GM21528 (cell line): ENCODE measurements around the gene TRAPPC12.
"Not testable (repeated sequence)": the region's sequence is repeated elsewhere in the genome, so short reads cannot be mapped to it uniquely, and the experiment has no call there.

ENCODE experiments used
- ATAC-seq: cut with Tn5 transposase; IDR thresholded peaks from one replicate; pipeline ENCODE4 v1.9.1; 2021; ENCODE audit warnings: mild to moderate bottlenecking, moderate library complexity; ENCODE audit not compliant: unreplicated experiment, low FRiP score

The TRAPPC12 gene

GRCh38 chr2:3368261-3368722, 11.2 kb upstream of the TRAPPC12 start:
- no peak for ATAC-seq

GRCh38 chr2:3369340-3370181, 9.9 kb upstream of the TRAPPC12 start:
- not testable (repeated sequence) for ATAC-seq

GRCh38 chr2:3376821-3377220, 2.7 kb upstream of the TRAPPC12 start:
- ATAC-seq, result no peak

DNA sequence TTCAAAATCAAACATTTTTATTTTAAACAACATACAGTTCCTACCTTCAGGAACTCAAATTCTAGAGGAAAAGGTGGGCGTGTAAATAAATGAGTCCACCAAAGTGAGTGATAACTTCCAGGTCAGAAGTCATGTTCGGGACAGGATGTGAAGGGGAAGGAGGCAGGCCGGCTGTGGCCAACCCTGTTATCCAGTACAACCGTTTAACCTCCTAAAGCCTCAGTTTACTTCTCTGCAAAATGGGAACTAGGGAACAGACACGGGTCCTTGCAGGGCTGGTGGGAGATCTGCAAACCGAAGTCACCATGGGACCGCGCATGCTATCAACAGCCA, 2.2 kb upstream of the TRAPPC12 start:
- ATAC-seq, result peak; percentile 29

DNA sequence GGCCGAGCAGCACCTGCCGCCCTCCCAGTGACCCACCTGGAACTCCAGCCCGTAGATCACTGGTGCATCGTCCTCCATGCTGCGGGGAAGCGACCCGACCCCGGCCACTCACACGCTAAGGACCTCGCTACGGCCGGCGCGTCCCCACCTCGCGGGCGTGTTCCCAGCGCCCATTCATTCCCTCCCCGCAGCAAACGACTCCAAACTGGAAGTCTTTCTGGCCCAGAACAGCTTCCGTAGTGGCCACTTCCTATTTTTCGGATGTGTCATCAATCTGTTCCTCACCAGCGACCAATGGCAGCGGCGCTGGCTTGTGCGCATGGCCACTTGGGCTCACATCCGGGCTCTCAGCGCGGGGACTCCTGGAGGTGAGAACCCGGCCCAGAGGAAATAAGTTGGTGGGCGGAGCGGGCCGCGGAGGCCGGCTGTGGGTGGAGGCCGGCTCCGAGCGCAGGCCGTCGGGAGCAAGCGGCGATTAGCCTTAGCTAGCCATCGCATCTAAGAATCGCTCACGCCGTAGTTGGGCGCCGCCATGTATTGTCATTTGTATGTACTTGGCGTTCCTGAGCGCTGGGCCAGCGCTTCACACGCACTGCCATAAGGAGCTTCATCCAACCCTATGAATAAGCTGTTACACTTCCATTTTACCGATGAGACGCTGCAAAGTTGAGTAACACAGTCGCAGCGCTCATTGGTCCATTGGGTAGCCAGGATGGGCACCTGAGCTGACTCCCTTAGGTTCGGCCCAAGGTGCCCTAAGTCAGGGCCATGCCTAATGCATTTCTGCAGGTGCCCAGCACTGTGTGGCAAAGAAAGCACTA, 1.7 kb upstream of the TRAPPC12 start, which contains the start of gene EIPR1:
Gene EIPR1 (minus strand): TSS at position 207 of the 821 bp plus-strand sequence. CDS start 129 bp downstream, at position 78.
- peak; percentile 84 for ATAC-seq

- no peak for ATAC-seq
These were observed 201 bp upstream of the TRAPPC12 start for GRCh38 chr2:3379339-3379646.

DNA sequence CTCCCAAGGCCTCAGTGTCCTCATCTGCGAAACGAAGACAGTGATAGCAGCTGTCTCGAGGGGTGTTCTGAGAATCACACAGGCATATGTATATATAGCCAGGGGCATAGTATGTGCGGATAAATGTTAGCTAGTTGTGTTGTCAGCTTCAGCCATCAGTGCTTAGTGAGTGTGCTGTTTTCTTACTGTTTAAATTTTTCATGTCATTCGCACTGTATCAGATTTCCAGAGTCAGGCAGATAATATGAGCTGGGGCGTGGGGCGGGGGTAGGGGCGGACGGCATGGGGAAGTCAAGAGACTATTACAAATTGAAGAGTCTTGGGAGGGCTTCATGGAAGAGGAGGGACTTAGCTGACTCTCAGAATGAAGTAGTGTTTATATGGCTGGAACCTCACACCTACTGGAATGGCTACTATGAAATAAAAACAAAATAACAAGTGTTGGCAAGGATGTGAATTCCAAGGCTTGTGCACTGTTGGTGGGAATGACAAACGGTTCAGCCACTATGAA, 7.0 kb downstream of the TRAPPC12 start:
- ATAC-seq, result no peak

- no peak for ATAC-seq
These were observed 7.5 kb downstream of the TRAPPC12 start for GRCh38 chr2:3387011-3387410.

- no peak for ATAC-seq
These were observed 8.3 kb downstream of the TRAPPC12 start for GRCh38 chr2:3387644-3388411.

DNA sequence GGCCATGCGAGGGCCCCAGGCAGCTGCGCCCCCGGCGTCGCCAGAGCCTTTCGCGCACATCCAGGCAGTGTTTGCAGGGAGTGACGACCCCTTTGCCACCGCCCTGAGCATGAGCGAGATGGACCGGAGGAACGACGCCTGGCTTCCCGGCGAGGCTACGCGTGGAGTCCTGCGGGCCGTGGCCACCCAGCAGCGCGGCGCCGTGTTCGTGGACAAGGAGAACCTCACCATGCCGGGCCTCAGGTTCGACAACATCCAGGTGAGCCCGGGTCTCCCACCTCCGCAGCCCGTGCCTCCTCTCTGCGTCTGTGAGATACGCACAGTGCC, 8.9 kb downstream of the TRAPPC12 start:
- ATAC-seq, result no peak

DNA sequence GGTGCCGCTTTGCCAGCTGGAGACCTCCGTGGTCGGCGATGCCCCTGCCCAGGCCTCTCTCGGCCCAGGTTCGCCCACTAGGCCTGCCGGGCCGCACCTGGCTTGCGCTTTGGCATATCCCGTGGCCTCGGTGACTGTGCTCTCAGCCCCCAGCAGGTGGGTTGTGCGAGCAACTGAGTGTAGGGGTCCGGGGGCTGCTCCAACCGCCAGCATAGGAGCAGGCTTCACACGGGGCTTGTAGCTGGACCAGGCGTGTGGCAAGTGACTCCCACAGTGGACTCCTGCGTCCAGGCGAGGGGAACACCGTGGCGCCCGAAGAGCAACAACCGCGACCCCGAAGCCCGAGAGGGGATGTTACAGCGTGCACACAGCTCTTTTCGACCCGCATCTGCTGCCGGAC, 9.7 kb downstream of the TRAPPC12 start:
- no peak for ATAC-seq

DNA sequence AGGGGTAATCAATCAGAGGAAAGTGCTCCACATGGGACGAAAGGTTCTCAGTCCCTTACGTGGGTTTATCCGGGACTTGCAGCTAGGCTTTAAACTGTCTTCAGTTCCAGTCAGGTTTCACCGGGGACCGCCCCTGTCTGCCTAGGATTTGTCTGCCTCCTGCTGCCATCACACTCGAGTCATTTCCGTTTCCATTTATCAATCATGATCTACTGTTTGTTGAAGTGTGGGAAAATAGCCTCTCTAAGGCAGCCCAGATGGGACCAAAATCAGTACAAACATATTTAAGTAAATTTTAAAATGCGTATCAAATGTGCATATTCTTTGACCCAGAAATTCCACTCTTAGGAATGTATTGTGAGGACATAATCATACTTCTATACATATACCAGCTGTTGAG, 10.5 kb downstream of the TRAPPC12 start:
- no peak for ATAC-seq

DNA sequence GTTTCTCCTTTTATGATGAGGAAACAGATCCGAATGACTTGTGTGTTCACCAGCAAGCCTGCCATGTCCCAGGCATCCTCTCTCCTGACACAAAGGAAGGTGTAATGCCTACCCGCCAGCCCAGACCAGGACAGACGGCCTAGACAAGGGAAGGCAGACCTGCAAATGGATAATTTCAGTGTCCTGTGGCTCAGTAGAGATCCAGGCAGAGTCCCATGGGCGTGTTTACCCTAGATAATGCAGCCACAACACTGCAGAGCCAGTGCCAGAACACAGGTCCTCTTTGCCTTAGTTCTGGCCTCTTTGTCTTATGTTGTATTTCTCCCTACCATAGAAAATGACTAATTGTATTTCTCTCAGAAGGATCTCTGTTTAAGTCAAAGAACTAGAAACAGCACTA, 12.7 kb downstream of the TRAPPC12 start:
- ATAC-seq, result no peak

DNA sequence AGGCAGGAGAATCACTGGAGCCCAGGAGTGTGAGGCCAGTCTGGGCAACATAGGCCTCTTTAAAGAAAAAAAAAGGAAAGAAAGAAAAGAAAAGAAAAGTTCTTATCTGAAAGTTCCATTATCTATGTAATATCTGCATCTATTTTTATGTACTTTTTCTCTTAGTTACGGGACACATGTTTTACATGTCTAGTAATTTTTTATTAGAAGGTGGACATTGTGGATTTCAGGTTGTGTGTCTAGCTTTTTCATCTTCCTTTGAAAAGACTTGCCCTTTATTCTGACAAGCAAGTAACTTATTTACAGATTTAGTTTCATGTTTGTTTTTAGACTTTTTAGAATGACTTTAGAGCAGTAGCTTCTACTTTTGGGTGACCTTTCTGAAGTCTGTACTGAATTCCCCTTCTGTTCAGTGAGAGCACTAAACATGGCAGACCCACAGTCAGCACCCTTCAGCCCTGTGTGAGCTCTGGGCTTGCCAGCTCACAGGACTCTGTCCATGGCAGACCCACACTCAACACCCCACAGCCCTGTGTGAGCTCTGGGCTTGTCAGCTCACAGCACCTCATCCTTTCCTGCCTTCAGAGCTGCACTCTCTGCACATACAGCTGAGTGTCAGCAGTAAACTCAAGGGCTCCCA, 17.5 kb downstream of the TRAPPC12 start:
- ATAC-seq, result no peak

DNA sequence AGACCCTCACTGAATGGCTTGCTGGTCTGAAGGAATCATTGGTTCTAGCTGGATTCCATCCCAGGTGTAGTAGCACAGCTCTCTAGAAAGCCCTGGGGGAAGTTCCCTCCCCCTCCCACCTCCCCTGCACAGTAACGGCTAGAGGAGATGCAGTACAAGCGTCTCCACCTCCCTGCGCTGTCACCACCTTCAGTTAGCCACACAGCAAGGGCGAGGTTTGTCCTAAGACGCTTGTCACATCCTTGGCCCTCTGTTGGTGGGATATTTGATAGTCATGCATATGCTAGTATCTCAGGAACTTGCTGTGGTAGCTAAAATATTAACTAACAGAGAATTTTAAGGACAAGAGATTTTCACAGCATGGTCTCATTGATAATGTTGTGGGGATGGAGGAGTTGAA, 19.4 kb downstream of the TRAPPC12 start:
- no peak for ATAC-seq

DNA sequence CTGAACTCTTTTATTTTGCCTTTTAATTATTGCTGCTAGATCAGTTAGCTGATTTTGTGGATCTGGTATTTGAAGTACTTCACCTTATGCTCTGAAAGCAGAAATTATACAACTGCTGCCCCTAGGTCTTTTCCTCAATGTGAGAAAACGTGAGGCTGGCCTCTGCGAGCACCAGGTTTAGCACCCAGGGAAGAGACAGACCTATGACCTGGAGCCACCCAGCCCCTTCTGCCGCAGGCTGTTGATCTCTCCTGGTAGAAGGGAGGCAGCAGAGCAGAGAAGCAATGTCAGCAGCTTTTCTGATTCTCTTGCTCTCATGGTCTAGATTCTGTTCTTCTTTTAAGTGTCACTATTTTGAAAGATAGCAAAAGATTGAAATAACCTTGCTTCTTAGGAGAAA, 19.9 kb downstream of the TRAPPC12 start:
- ATAC-seq, result no peak

- ATAC-seq, result no peak
These were observed 20.3 kb downstream of the TRAPPC12 start for GRCh38 chr2:3399829-3400228.

- peak; percentile 99 for ATAC-seq
These were observed 24.3 kb downstream of the TRAPPC12 start for GRCh38 chr2:3403587-3404334.

DNA sequence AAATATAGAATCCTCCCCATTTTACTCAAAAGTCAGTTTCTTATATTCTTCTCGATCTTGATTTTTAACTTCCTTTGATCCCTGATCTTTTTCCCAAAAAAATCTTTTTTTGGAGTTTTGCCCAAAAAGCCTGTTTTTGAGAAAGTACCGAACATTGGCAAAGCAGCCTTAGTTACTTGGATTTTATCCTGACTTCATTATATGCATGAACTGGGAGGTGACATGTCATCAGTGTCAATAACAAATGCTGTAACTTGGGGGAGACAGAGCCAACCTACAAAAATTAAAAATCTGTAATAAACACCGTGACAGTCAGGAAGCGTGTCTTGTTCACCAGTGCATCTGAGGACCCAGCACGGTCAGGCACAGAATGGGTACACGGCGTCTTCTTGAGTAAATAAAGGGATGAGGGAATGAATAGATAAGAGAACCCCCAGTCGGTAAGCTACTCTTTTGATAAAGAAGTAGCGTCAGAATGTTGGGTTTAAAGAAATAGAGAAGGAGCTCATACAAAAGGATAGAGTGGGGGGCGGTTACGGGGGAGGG, 24.9 kb downstream of the TRAPPC12 start:
- no peak for ATAC-seq
